ENCODE data around the gene CNOT11. TPM values are rescaled to one million over a fixed set of nuclear protein-coding genes. Genes with fewer than 3 reads are reported as not detected.

Gene CNOT11
- total RNA-seq, 1 experiment from 2014 or later: 51.7 TPM

DNA sequence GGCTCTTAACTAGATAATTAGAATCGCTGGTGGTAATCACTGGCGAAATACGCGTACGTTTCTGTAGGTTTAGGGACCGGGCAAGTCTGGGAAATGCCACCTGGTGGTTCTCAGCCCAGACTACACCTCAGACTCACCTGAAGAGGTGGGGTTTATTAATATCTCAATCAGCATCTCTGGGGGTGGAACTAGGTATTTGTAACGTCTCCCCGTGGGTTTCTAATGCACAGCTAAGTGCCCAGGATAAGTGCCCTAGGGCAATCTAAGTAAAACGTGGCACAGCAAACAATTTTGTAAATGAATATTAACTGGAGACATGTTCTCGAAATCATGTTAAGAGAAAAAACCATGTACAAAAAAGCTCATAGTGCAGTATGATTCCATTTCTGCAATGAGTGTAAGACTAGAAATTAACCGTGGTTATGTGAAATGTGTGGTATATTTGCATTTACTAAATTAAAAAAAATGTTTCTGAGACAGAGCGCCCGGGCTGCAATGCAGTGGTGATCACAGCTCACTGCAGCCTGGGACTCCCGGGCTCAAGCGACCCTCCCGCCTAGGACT is 760 bp upstream of the CNOT11 start:
- no peaks in the 10 kb centered on the region for H3K36me3 ChIP-seq (ENCODE audit: insufficient read depth, low read length, poor library complexity, severe bottlenecking)
- ChIA-PET CTCF (no interaction called here), POLR2A (ENCODE audit: low non-redundant PET) (no interaction called here)
- H3K9me3 ChIP-seq (ENCODE audit: low read depth, low read length, poor library complexity, severe bottlenecking): no peaks in the 10 kb centered on the region
- H3K27me3 ChIP-seq (replicated peaks; ENCODE audit: insufficient read depth, low read depth, low read length, poor library complexity): no peaks in the 10 kb centered on the region
- TSS peak; percentile 75 for BruUV-seq (replicated peaks)
- peak overlapping the region; percentile 95 for H3K27ac ChIP-seq (ENCODE audit: low read depth, low read length, poor library complexity, severe bottlenecking)
- DNase-seq (ENCODE audit: low spot score): peak; percentile 7
- intact Hi-C loops (cut with micrococcal nuclease; ENCODE audit: unreplicated experiment): no loop called here
- TF ChIP-seq, protein P1, sequence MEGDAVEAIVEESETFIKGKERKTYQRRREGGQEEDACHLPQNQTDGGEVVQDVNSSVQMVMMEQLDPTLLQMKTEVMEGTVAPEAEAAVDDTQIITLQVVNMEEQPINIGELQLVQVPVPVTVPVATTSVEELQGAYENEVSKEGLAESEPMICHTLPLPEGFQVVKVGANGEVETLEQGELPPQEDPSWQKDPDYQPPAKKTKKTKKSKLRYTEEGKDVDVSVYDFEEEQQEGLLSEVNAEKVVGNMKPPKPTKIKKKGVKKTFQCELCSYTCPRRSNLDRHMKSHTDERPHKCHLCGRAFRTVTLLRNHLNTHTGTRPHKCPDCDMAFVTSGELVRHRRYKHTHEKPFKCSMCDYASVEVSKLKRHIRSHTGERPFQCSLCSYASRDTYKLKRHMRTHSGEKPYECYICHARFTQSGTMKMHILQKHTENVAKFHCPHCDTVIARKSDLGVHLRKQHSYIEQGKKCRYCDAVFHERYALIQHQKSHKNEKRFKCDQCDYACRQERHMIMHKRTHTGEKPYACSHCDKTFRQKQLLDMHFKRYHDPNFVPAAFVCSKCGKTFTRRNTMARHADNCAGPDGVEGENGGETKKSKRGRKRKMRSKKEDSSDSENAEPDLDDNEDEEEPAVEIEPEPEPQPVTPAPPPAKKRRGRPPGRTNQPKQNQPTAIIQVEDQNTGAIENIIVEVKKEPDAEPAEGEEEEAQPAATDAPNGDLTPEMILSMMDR (conservative IDR thresholded peaks at IDR 0.05; ENCODE audit: low read depth, low read length): no peak; the same call in 1 of the 2 replicates
- TF ChIP-seq EZH2 (IDR thresholded peaks at IDR 0.05; ENCODE audit: borderline replicate concordance, low read depth, low read length, poor library complexity, severe bottlenecking): no peak
- H3K4me1 ChIP-seq (ENCODE audit: insufficient read depth, low read length, poor library complexity, severe bottlenecking): peaks cover 4% of the 10 kb centered on the region
- peak overlapping the region; percentile 99 for H3K4me3 ChIP-seq (ENCODE audit: low read depth, low read length, poor library complexity, severe bottlenecking)

DNA sequence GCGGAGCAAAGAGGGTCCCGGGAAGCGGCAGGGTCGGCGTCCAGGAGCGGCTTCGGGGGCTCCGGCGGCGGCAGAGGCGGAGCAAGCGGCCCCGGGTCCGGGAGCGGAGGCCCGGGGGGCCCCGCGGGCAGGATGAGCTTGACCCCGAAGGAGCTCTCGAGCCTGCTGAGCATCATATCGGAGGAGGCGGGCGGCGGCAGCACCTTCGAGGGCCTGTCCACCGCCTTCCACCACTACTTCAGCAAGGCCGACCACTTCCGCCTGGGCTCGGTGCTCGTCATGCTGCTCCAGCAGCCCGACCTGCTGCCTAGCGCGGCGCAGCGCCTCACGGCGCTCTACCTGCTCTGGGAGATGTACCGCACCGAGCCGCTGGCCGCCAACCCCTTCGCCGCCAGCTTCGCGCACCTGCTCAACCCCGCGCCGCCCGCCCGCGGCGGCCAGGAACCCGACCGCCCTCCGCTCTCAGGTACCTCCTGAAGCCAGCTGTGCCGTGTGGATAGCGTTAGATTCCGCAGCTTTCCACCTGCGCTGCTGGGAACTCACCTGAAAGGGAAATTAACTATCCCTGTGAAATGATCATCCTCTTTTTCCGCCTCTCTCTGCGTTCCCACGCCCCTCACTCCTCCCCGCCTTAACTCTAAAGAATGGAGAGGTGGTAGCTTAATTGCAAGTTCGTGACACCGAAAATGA is 472 bp downstream of the CNOT11 start:
- CTCF ChIA-PET: no interaction called here
- Histone ChIP-seq H3K4me1 (ENCODE audit: insufficient read depth, low read length, poor library complexity, severe bottlenecking) (peaks cover 4% of the 10 kb centered on the region), H3K4me3 (ENCODE audit: low read depth, low read length, poor library complexity, severe bottlenecking) (peak overlapping the region; percentile 99), H3K36me3 (ENCODE audit: insufficient read depth, low read length, poor library complexity, severe bottlenecking) (no peaks in the 10 kb centered on the region), H3K27ac (ENCODE audit: low read depth, low read length, poor library complexity, severe bottlenecking) (peak overlapping the region; percentile 95), H3K27me3 (replicated peaks; ENCODE audit: insufficient read depth, low read depth, low read length, poor library complexity) (no peaks in the 10 kb centered on the region), H3K9me3 (ENCODE audit: low read depth, low read length, poor library complexity, severe bottlenecking) (no peaks in the 10 kb centered on the region)
- POLR2A ChIA-PET (ENCODE audit: low non-redundant PET): interaction anchor here (0.6 kb wide), 1 partner anchor 514 kb away, joined by 4 read pairs; no protein-coding TSS in a partner anchor
- TF ChIP-seq, protein P1 (conservative IDR thresholded peaks at IDR 0.05; ENCODE audit: low read depth, low read length): no peak
- no peak for TF ChIP-seq EZH2 (IDR thresholded peaks at IDR 0.05; ENCODE audit: borderline replicate concordance, low read depth, low read length, poor library complexity, severe bottlenecking)
- DNase-seq (ENCODE audit: low spot score): peak; percentile 27
- BruUV-seq (replicated peaks): no TSS peak
- intact Hi-C loops (cut with micrococcal nuclease; ENCODE audit: unreplicated experiment): no loop called here

DNA sequence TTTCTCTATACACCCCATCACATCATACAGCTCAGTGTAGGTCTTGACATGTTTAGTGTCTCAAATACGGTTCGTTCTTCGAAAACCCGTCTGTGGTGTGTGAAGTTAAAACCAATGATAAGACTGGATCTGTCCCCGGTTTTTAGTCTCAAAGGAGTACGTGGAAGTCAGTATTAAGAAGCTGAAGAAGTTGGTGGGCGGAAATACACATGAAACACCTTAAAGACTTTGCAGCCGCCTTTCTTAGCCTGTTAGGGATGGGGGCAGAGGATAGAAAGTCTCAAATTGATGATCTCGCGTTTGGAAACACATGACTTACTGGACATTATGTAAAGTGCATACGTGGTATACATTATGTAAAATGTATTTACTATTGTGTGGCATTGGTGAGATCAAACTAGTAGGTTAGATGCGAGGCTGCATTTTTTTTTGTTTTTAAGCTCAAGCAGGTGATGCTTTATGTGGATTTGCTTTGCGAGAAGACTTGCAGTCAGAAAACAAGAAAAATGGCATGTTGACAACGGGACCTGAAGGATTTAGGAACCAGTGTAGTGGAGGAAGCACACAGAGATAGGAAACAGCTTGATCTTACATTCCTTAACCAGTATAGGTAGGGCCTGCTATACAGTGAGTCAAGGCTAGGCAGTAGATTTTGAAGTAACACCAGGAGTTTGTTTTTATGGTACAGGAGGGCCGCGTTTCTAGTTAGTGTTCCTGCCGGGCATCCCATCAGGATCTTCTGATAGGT is 1.2 kb downstream of the CNOT11 start:
- no peak for TF ChIP-seq EZH2 (IDR thresholded peaks at IDR 0.05; ENCODE audit: borderline replicate concordance, low read depth, low read length, poor library complexity, severe bottlenecking)
- TF ChIP-seq, protein P1 (conservative IDR thresholded peaks at IDR 0.05; ENCODE audit: low read depth, low read length): no peak

More for the DNA sequence above, 1.2 kb downstream of the CNOT11 start:
- H3K4me3 ChIP-seq (ENCODE audit: low read depth, low read length, poor library complexity, severe bottlenecking): peak overlapping the region; percentile 99
- intact Hi-C loops (cut with micrococcal nuclease; ENCODE audit: unreplicated experiment): no loop called here
- peaks cover 6% of the 10 kb centered on the region for H3K36me3 ChIP-seq (ENCODE audit: insufficient read depth, low read length, poor library complexity, severe bottlenecking)
- H3K4me1 ChIP-seq (ENCODE audit: insufficient read depth, low read length, poor library complexity, severe bottlenecking): peaks cover 4% of the 10 kb centered on the region
- CTCF ChIA-PET: no interaction called here
- DNase-seq (ENCODE audit: low spot score): no peak
- H3K27me3 ChIP-seq (replicated peaks; ENCODE audit: insufficient read depth, low read depth, low read length, poor library complexity): no peaks in the 10 kb centered on the region
- TSS peak; percentile 86 for BruUV-seq (replicated peaks)
- H3K27ac ChIP-seq (ENCODE audit: low read depth, low read length, poor library complexity, severe bottlenecking): peak overlapping the region; percentile 95
- peaks cover under 1% of the 10 kb centered on the region for H3K9me3 ChIP-seq (ENCODE audit: low read depth, low read length, poor library complexity, severe bottlenecking)
- POLR2A ChIA-PET (ENCODE audit: low non-redundant PET): interaction anchor here (0.6 kb wide), 1 partner anchor 163 kb away, joined by 3 read pairs; no protein-coding TSS in a partner anchor

All from A673 (cell line).